HepG2 (cell line): ENCODE data around the gene ZNF74.

Experiments used
- HNRNPLL ChIP-seq: fragments of 200-400 bp; formaldehyde crosslinking; IDR thresholded peaks from 2 replicates; pipeline ENCODE4 v1.6.1; 2017; ENCODE audit warnings: mild to moderate bottlenecking, low read depth, low read length; ENCODE audit not compliant: poor library complexity, severe bottlenecking
- MYC ChIP-seq: sonication (generic); formaldehyde crosslinking; IDR thresholded peaks from 2 replicates; pipeline ENCODE4 v1.9.0; 2021; ENCODE audit warnings: missing genetic modification reagents, borderline replicate concordance
- PCBP2 ChIP-seq: fragments of 200-400 bp; formaldehyde crosslinking; optimal IDR thresholded peaks from 2 replicates; pipeline ENCODE3; 2018; ENCODE audit warnings: low read length, low read depth; ENCODE audit not compliant: poor library complexity, severe bottlenecking
- TAF1 ChIP-seq: sonication (generic); formaldehyde crosslinking; IDR thresholded peaks from 2 replicates; pipeline ENCODE4 v1.4.0; 2020; ENCODE audit warnings: missing genetic modification reagents

DNA sequence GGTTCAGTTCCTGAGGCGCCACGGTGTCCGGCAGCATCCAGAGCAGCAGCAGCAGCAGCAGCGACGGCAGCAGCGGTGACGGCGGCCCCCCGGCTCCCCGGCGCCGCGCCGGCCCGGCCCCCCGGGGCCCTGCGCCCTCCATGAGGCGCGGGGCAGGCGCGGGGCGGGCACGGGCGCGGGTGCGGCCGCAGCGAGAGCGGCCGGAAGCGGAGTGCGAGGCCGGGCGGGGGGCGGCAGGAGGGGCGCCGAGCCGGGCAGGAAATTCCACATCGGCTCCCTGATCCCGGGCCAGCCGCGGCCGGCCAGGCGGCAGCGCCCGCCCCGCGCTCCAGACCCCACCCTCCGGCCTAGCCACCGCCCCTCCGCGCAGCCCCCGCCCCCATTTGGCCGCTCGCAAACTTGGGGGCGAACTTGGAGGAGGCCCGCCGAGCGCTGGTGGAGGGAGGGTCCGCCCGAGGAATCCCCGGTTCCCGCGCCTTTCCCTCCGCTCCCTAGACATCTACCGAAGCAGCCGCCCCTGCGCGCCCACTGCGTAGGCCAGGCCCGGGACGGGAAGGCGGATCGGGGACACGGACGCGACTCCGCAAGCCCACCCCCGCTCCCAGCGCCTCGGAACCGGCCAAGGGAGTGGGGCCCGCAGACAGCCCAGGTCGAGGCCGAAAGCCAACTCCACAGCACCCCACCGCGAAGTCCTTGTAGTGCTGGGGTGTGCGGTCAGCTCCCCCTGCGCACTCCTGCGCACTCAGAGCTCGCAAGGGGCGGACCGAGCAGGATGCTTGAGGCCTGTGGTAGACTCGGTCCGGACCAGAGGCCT lies 43.9 kb downstream of the ZNF74 start, which contains the start of gene SCARF2:
- TF ChIP-seq TAF1 (CRISPR knock-in tag) (no peak), HNRNPLL (peak; percentile 58), MYC (CRISPR knock-in tag) (0 out of 2 replicates have a peak, but pooled peaks have one; percentile 43), PCBP2 (no peak)
